ENCODE results near the gene SLTM. TPM values are rescaled to one million over a fixed set of nuclear protein-coding genes. Genes with fewer than 3 reads are reported as not detected.
"Not testable (repeated sequence)": the region's sequence is repeated elsewhere in the genome, so short reads cannot be mapped to it uniquely, and the experiment has no call there.

The SLTM gene
- total RNA-seq, 1 experiment from 2014 or later, result 127 TPM

GRCh38 chr15:58919232-58919631 is 14.2 kb downstream of the SLTM start:
- intact Hi-C loops (cut with micrococcal nuclease; ENCODE audit: unreplicated experiment), result no loop called here
- Histone ChIP-seq H3K4me1 (ENCODE audit: insufficient read depth, low read length, poor library complexity, severe bottlenecking) (no peaks in the 10 kb centered on the region), H3K36me3 (ENCODE audit: insufficient read depth, low read length, poor library complexity, severe bottlenecking) (peaks cover 13% of the 10 kb centered on the region), H3K27me3 (replicated peaks; ENCODE audit: insufficient read depth, low read depth, low read length, poor library complexity) (no peaks in the 10 kb centered on the region), H3K27ac (ENCODE audit: low read depth, low read length, poor library complexity, severe bottlenecking) (no peak overlapping the region), H3K4me3 (ENCODE audit: low read depth, low read length, poor library complexity, severe bottlenecking) (no peak overlapping the region), H3K9me3 (ENCODE audit: low read depth, low read length, poor library complexity, severe bottlenecking) (no peaks in the 10 kb centered on the region)
- TF ChIP-seq EZH2 (IDR thresholded peaks at IDR 0.05; ENCODE audit: borderline replicate concordance, low read depth, low read length, poor library complexity, severe bottlenecking), result no peak
- TF ChIP-seq CTCF (conservative IDR thresholded peaks at IDR 0.05; ENCODE audit: low read depth, low read length), result no peak
- no TSS peak for BruUV-seq (replicated peaks)
- ChIA-PET CTCF (no interaction called here), POLR2A (ENCODE audit: low non-redundant PET) (no interaction called here)
- DNase-seq (ENCODE audit: low spot score), result no peak

GRCh38 chr15:58918239-58918638 is 15.2 kb downstream of the SLTM start:
- Histone ChIP-seq H3K27me3 (replicated peaks; ENCODE audit: insufficient read depth, low read depth, low read length, poor library complexity) (no peaks in the 10 kb centered on the region), H3K4me3 (ENCODE audit: low read depth, low read length, poor library complexity, severe bottlenecking) (no peak overlapping the region), H3K9me3 (ENCODE audit: low read depth, low read length, poor library complexity, severe bottlenecking) (no peaks in the 10 kb centered on the region), H3K36me3 (ENCODE audit: insufficient read depth, low read length, poor library complexity, severe bottlenecking) (peaks cover 20% of the 10 kb centered on the region), H3K27ac (ENCODE audit: low read depth, low read length, poor library complexity, severe bottlenecking) (no peak overlapping the region), H3K4me1 (ENCODE audit: insufficient read depth, low read length, poor library complexity, severe bottlenecking) (no peaks in the 10 kb centered on the region)
- intact Hi-C loops (cut with micrococcal nuclease; ENCODE audit: unreplicated experiment), result no loop called here
- CTCF ChIA-PET, result no interaction called here
- BruUV-seq (replicated peaks), result no TSS peak
- POLR2A ChIA-PET (ENCODE audit: low non-redundant PET), result interaction anchor here (0.7 kb wide), 1 partner anchor 356 kb away, joined by 6 read pairs; no protein-coding TSS in a partner anchor
- no peak for TF ChIP-seq CTCF (conservative IDR thresholded peaks at IDR 0.05; ENCODE audit: low read depth, low read length)
- TF ChIP-seq EZH2 (IDR thresholded peaks at IDR 0.05; ENCODE audit: borderline replicate concordance, low read depth, low read length, poor library complexity, severe bottlenecking), result no peak
- no peak for DNase-seq (ENCODE audit: low spot score)

- intact Hi-C loops (cut with micrococcal nuclease; ENCODE audit: unreplicated experiment); DNase-seq (ENCODE audit: low spot score); H3K4me1 ChIP-seq (ENCODE audit: insufficient read depth, low read length, poor library complexity, severe bottlenecking); CTCF ChIA-PET; H3K27ac ChIP-seq (ENCODE audit: low read depth, low read length, poor library complexity, severe bottlenecking); H3K27me3 ChIP-seq (replicated peaks; ENCODE audit: insufficient read depth, low read depth, low read length, poor library complexity); BruUV-seq (replicated peaks); H3K4me3 ChIP-seq (ENCODE audit: low read depth, low read length, poor library complexity, severe bottlenecking); H3K9me3 ChIP-seq (ENCODE audit: low read depth, low read length, poor library complexity, severe bottlenecking): not testable (repeated sequence)
- H3K36me3 ChIP-seq (ENCODE audit: insufficient read depth, low read length, poor library complexity, severe bottlenecking), result peaks cover 19% of the 10 kb centered on the region
- POLR2A ChIA-PET (ENCODE audit: low non-redundant PET), result interaction anchor here (0.7 kb wide), 1 partner anchor 356 kb away, joined by 6 read pairs; no protein-coding TSS in a partner anchor
Measured at GRCh38 chr15:58917613-58918129, 15.8 kb downstream of the SLTM start.

- Histone ChIP-seq H3K36me3 (ENCODE audit: insufficient read depth, low read length, poor library complexity, severe bottlenecking) (peaks cover 22% of the 10 kb centered on the region), H3K9me3 (ENCODE audit: low read depth, low read length, poor library complexity, severe bottlenecking) (no peaks in the 10 kb centered on the region), H3K4me1 (ENCODE audit: insufficient read depth, low read length, poor library complexity, severe bottlenecking) (no peaks in the 10 kb centered on the region), H3K27me3 (replicated peaks; ENCODE audit: insufficient read depth, low read depth, low read length, poor library complexity) (no peaks in the 10 kb centered on the region), H3K4me3 (ENCODE audit: low read depth, low read length, poor library complexity, severe bottlenecking) (no peak overlapping the region), H3K27ac (ENCODE audit: low read depth, low read length, poor library complexity, severe bottlenecking) (no peak overlapping the region)
- no TSS peak for BruUV-seq (replicated peaks)
- DNase-seq (ENCODE audit: low spot score), result no peak
- POLR2A ChIA-PET (ENCODE audit: low non-redundant PET), result no interaction called here
- CTCF ChIA-PET, result no interaction called here
- TF ChIP-seq EZH2 (IDR thresholded peaks at IDR 0.05; ENCODE audit: borderline replicate concordance, low read depth, low read length, poor library complexity, severe bottlenecking) (no peak), CTCF (conservative IDR thresholded peaks at IDR 0.05; ENCODE audit: low read depth, low read length) (no peak)
- intact Hi-C loops (cut with micrococcal nuclease; ENCODE audit: unreplicated experiment), result no loop called here
Measured at GRCh38 chr15:58916962-58917361, 16.5 kb downstream of the SLTM start.
